ENCODE data around the gene CDR2. TPM values are rescaled to one million over a fixed set of nuclear protein-coding genes. Genes with fewer than 3 reads are reported as not detected.

The CDR2 gene
- total and polyA plus RNA-seq, 8 donors = 17.3 to 33.1 (median 25.8) TPM

DNA sequence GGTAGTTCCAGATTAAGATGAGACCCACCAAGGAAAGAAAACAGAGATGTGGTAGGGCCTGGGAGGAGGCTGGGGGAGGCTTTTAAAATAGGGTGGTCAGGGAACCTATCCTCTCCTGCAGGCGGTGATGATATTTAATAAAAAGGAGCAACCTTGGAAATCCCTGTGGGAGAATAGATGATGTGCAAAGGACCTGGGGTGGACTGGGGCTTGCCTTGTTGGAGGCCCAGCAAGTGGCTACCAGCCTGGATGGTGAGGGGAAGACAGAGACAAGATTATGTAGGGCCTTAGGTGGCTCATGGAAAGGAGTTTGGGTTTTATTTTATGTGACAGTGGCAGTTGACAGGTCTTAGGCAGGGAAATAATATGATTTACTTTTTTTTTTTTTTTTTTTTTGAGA is 75.4 kb downstream of the CDR2 start:
- Histone ChIP-seq H3K4me3 (no peak overlapping the region), H3K27ac (no peak overlapping the region), H3K9me3 (no peaks in the 10 kb centered on the region), H3K27me3 (no peaks in the 10 kb centered on the region), H3K36me3 (peaks cover 0 to 30% of the 10 kb centered on the region in 2 donors), H3K4me1 (peaks cover 0 to 37% of the 10 kb centered on the region in 2 donors)
- DNase-seq = no peak
- TF ChIP-seq, protein P1, sequence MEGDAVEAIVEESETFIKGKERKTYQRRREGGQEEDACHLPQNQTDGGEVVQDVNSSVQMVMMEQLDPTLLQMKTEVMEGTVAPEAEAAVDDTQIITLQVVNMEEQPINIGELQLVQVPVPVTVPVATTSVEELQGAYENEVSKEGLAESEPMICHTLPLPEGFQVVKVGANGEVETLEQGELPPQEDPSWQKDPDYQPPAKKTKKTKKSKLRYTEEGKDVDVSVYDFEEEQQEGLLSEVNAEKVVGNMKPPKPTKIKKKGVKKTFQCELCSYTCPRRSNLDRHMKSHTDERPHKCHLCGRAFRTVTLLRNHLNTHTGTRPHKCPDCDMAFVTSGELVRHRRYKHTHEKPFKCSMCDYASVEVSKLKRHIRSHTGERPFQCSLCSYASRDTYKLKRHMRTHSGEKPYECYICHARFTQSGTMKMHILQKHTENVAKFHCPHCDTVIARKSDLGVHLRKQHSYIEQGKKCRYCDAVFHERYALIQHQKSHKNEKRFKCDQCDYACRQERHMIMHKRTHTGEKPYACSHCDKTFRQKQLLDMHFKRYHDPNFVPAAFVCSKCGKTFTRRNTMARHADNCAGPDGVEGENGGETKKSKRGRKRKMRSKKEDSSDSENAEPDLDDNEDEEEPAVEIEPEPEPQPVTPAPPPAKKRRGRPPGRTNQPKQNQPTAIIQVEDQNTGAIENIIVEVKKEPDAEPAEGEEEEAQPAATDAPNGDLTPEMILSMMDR (IDR thresholded peaks at IDR 0.05) = no peak
- ATAC-seq = no peak
- intact Hi-C loops (cut with DNase I) = loop anchor here in 1 of 2 donors (5.0 kb wide), 1 partner anchor 102 kb away; no protein-coding TSS in a partner anchor

DNA sequence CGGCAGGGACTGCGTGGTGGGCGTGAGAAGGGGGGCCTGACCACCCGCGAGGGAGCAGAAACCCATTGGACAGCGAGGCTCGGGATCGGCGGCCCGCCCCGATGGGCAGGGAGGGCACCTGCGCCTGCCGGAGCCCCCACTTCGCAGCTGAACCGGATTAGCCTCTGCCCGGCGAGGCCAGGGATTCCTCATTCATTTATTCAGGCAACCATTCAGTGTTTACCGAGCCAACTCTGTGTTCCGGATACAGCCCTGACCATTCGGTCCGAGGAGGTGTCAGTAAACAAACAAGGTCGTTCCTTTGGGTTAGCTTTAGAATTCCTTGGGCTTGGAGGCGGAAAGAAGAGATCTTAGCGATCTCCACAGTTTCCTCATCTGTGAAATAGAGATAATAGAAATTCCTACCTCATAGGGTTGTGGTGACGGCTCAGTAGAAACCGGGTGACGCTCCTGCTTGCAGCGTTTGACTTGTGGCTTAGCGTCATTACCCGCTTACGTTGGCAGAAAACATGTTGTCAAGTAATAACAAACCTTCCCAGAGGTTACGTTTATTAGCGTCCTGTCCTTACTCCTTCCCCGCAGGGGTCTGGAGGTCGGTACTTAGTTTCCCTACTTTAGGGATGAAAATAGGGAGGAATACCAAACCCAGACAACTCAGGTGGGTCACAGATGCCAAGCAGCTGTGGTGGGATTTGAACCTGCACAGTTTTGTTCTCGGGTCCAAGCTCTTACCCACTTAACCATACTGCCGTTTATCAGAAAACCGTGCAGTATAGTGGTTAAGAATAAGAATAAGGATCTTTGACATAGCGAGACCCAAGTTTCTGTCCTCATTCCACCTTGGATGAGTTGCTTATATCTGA is 76.3 kb downstream of the CDR2 start:
- DNase-seq (peak in 3 of 4 donors; percentile 70 to 85 (median 73)), ATAC-seq (peak; percentile 20)
- H3K27me3 ChIP-seq = no peaks in the 10 kb centered on the region
- peaks cover 0 to 20% of the 10 kb centered on the region in 2 donors for H3K36me3 ChIP-seq
- H3K4me3 ChIP-seq = peak overlapping the region; percentile 84 to 98
- peaks cover 0 to 37% of the 10 kb centered on the region in 2 donors for H3K4me1 ChIP-seq
- TF ChIP-seq, protein P1 (IDR thresholded peaks at IDR 0.05) = no peak
- no peaks in the 10 kb centered on the region for H3K9me3 ChIP-seq
- peak overlapping the region; percentile 86 to 92 for H3K27ac ChIP-seq
- intact Hi-C loops (cut with DNase I) = loop anchor here in 1 of 2 donors (5.0 kb wide), 1 partner anchor 101 kb away; no protein-coding TSS in a partner anchor

GRCh38 chr16:22297114-22297870 is 77.1 kb downstream of the CDR2 start, which contains the start of gene POLR3E:
POLR3E (plus strand) TSS chr16:22297409; CDS start chr16:22302969, 5,560 bp downstream.
- no peaks in the 10 kb centered on the region for H3K27me3 ChIP-seq
- TF ChIP-seq, protein P1 (IDR thresholded peaks at IDR 0.05) = peak; percentile 82 to 97
- ATAC-seq (peak; percentile 98), DNase-seq (peak; percentile 98 to 100 (median 100))
- H3K4me3 ChIP-seq = peak within 1 kb of the TSS; percentile 84 to 98
- intact Hi-C loops (cut with DNase I) = loop anchor here in 1 of 2 donors (5.0 kb wide), 1 partner anchor 100 kb away; no protein-coding TSS in a partner anchor
- H3K4me1 ChIP-seq = peaks cover 0 to 37% of the 10 kb centered on the region in 2 donors
- H3K27ac ChIP-seq = peak within 1 kb of the TSS; percentile 86 to 92
- peaks cover 0 to 12% of the 10 kb centered on the region in 2 donors for H3K36me3 ChIP-seq
- H3K9me3 ChIP-seq = no peaks in the 10 kb centered on the region

DNA sequence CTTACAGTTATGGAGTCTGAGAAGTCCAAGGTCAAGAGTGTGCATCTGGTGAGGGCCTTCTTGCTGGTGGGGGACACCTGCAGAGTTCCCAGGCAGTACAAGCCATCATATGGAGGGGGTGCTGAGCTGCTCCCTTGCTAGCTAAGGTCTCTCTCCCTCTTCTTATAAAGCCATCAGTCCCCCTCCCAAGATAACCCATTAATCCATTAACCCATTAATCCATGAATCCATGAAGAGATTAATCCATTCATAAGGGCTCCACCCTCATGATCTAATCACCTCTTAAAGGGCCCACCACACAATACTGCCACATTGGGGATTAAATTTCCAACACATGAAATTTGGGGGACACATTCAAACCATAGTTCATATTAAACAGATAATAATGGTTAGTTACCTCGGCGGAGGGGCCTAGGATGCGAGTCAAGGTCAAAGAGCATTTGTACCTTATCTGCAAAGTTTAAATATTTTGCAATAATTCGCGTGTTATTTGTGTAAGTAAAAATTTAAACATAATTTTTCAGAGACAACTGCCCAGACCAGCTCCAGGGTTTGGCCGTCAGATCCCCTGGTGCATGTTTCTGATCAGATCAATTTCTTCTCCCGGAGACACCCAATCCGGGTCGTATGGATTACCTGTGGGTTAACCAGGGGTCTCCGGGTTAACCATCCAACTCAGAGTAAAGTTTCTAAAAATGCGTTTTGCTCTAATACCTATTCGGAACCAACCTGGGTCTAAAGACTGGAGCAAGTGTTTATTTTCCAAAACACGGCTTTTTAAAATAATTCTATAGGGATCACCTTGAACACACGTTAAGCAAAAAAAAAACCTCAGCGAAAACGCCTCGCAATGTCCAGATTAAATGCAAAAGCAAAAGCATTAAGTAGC is 78.0 kb downstream of the CDR2 start:
- Histone ChIP-seq H3K27me3 (no peaks in the 10 kb centered on the region), H3K4me3 (peak overlapping the region; percentile 45 to 98), H3K36me3 (peaks cover 0 to 4% of the 10 kb centered on the region in 2 donors), H3K27ac (no peak overlapping the region), H3K9me3 (no peaks in the 10 kb centered on the region), H3K4me1 (peaks cover 0 to 37% of the 10 kb centered on the region in 2 donors)
- TF ChIP-seq, protein P1 (IDR thresholded peaks at IDR 0.05) = no peak
- ATAC-seq = no peak
- intact Hi-C loops (cut with DNase I) = loop anchor here in 1 of 2 donors (5.0 kb wide), 1 partner anchor 99 kb away; no protein-coding TSS in a partner anchor
- DNase-seq = peak in 1 of 4 donors; percentile 16

Other genes with a start within 250 kb of the CDR2 start
- gene SDR42E2, start 212.1 kb downstream of the CDR2 start, total RNA-seq = under 1 TPM in 1 of 2 donors, not detected in 1; 0.10 TPM
- gene SDR42E2, start 212.1 kb downstream of the CDR2 start, polyA plus RNA-seq (ENCODE audit: insufficient read length in 6 of 6) = under 1 TPM; 0.14 to 0.34 (median 0.22) TPM
- 10 to 100 TPM; 21.2 to 32.8 TPM for gene EEF2K, start 168.3 kb downstream of the CDR2 start, total RNA-seq
- gene EEF2K, start 168.3 kb downstream of the CDR2 start, polyA plus RNA-seq (ENCODE audit: insufficient read length in 6 of 6) = 10 to 100 TPM; 22.4 to 25.3 (median 23.7) TPM
- 10 to 100 TPM; 29.2 to 44.3 TPM for gene POLR3E, start 77.2 kb downstream of the CDR2 start, total RNA-seq
- gene POLR3E, start 77.2 kb downstream of the CDR2 start, polyA plus RNA-seq (ENCODE audit: insufficient read length in 6 of 6) = 10 to 100 TPM; 47.0 to 61.2 (median 54.3) TPM
- gene NPIPB5, start 136.3 kb upstream of the CDR2 start, total RNA-seq = 100 to 1,000 TPM; 115 to 263 TPM
- 100 to 1,000 TPM; 180 to 341 (median 282) TPM for gene NPIPB5, start 136.3 kb upstream of the CDR2 start, polyA plus RNA-seq (ENCODE audit: insufficient read length in 6 of 6)

Measured in left lung (tissue), 10 donors.